Measurements from ENCODE around the gene FGF21. TPM values are rescaled to one million over a fixed set of nuclear protein-coding genes. Genes with fewer than 3 reads are reported as not detected.

Gene FGF21
- total RNA-seq, 1 donor from 2014 or later, result not detected

- H3K4me3 Mint-ChIP-seq, result no peak overlapping the region
- no peak overlapping the region for H3K27ac Mint-ChIP-seq
- no peak for TF ChIP-seq CTCF (conservative IDR thresholded peaks at IDR 0.05)
- peaks cover 37% of the 10 kb centered on the region for H3K27me3 Mint-ChIP-seq
- H3K4me1 Mint-ChIP-seq (ENCODE audit: unreplicated experiment), result peaks cover 14% of the 10 kb centered on the region
- DNase-seq (ENCODE audit: extremely low spot score, unreplicated experiment), result no peak
- no peaks in the 10 kb centered on the region for H3K36me3 Mint-ChIP-seq
- H3K9me3 Mint-ChIP-seq, result no peaks in the 10 kb centered on the region
These were observed 463 bp downstream of the FGF21 start for GRCh38 chr19:48755787-48756186.

DNA sequence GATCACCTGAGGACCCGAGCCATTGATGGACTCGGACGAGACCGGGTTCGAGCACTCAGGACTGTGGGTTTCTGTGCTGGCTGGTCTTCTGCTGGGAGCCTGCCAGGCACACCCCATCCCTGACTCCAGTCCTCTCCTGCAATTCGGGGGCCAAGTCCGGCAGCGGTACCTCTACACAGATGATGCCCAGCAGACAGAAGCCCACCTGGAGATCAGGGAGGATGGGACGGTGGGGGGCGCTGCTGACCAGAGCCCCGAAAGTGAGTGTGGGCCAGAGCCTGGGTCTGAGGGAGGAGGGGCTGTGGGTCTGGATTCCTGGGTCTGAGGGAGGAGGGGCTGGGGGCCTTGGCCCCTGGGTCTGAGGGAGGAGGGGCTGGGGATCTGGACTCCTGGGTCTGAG is 888 bp downstream of the FGF21 start:
- Mint-ChIP-seq H3K27ac (no peak overlapping the region), H3K4me3 (no peak overlapping the region), H3K9me3 (no peaks in the 10 kb centered on the region), H3K27me3 (peaks cover 35% of the 10 kb centered on the region), H3K4me1 (ENCODE audit: unreplicated experiment) (peaks cover 11% of the 10 kb centered on the region), H3K36me3 (no peaks in the 10 kb centered on the region)
- DNase-seq (ENCODE audit: extremely low spot score, unreplicated experiment), result no peak
- TF ChIP-seq CTCF (conservative IDR thresholded peaks at IDR 0.05), result no peak

GRCh38 chr19:48756686-48757085 is 1.4 kb downstream of the FGF21 start:
- Mint-ChIP-seq H3K36me3 (no peaks in the 10 kb centered on the region), H3K4me3 (no peak overlapping the region), H3K27me3 (peaks cover 35% of the 10 kb centered on the region), H3K9me3 (no peaks in the 10 kb centered on the region), H3K4me1 (ENCODE audit: unreplicated experiment) (peaks cover 9% of the 10 kb centered on the region), H3K27ac (no peak overlapping the region)
- no peak for TF ChIP-seq CTCF (conservative IDR thresholded peaks at IDR 0.05)
- no peak for DNase-seq (ENCODE audit: extremely low spot score, unreplicated experiment)

GRCh38 chr19:48757089-48757675 is 1.9 kb downstream of the FGF21 start:
- Mint-ChIP-seq H3K4me3 (no peak overlapping the region), H3K27me3 (peaks cover 32% of the 10 kb centered on the region), H3K27ac (no peak overlapping the region), H3K9me3 (no peaks in the 10 kb centered on the region), H3K4me1 (ENCODE audit: unreplicated experiment) (peaks cover 9% of the 10 kb centered on the region), H3K36me3 (no peaks in the 10 kb centered on the region)
- no peak for TF ChIP-seq CTCF (conservative IDR thresholded peaks at IDR 0.05)
- DNase-seq (ENCODE audit: extremely low spot score, unreplicated experiment), result no peak

DNA sequence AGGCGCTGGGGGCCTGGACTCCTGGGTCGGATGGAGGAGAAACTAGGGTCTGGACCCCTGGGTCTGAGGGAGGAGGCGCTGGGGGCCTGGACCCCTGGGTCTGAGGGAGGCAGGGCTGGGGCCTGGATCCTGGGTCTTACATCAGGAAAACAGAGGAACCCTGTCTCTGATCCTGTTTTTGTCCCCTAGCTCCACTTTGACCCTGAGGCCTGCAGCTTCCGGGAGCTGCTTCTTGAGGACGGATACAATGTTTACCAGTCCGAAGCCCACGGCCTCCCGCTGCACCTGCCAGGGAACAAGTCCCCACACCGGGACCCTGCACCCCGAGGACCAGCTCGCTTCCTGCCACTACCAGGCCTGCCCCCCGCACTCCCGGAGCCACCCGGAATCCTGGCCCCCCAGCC is 2.4 kb downstream of the FGF21 start:
- H3K36me3 Mint-ChIP-seq, result no peaks in the 10 kb centered on the region
- no peak for TF ChIP-seq CTCF (conservative IDR thresholded peaks at IDR 0.05)
- H3K9me3 Mint-ChIP-seq, result no peaks in the 10 kb centered on the region
- H3K27me3 Mint-ChIP-seq, result peaks cover 36% of the 10 kb centered on the region
- H3K4me3 Mint-ChIP-seq, result no peak overlapping the region
- H3K27ac Mint-ChIP-seq, result no peak overlapping the region
- H3K4me1 Mint-ChIP-seq (ENCODE audit: unreplicated experiment), result peaks cover 9% of the 10 kb centered on the region
- no peak for DNase-seq (ENCODE audit: extremely low spot score, unreplicated experiment)
